Inferior parietal cortex (tissue), 1 donor: ENCODE data around the gene C2.
"Not testable (repeated sequence)": the region's sequence is repeated elsewhere in the genome, so short reads cannot be mapped to it uniquely, and the experiment has no call there.

Source experiments
- DNase-seq: peaks from one replicate; pipeline ENCODE4 v3.0.0-alpha.2; 2016; ENCODE audit errors: extremely low spot score

C2 gene

GRCh38 chr6:31958412-31958740, 30.9 kb downstream of the C2 start:
- no peak for DNase-seq

GRCh38 chr6:31958741-31959739, 31.5 kb downstream of the C2 start, which contains the start of the genes NELFE and SKIC2:
TSS of gene NELFE (minus strand) at chr6:31958971. CDS start at chr6:31958446, 525 bp downstream.
TSS of gene SKIC2 (plus strand) at chr6:31959175. CDS start at chr6:31959193, 18 bp downstream.
- peak; percentile 99 for DNase-seq

- no peak for DNase-seq
These were observed 34.1 kb downstream of the C2 start for GRCh38 chr6:31961616-31962015.

- DNase-seq, result no peak
These were observed 36.4 kb downstream of the C2 start for GRCh38 chr6:31963921-31964320.

GRCh38 chr6:31965700-31966099, 38.2 kb downstream of the C2 start:
- no peak for DNase-seq

GRCh38 chr6:31966506-31966905, 39.0 kb downstream of the C2 start:
- no peak for DNase-seq

GRCh38 chr6:31966997-31967925, 39.7 kb downstream of the C2 start:
- DNase-seq, result no peak

- no peak for DNase-seq
These were observed 40.4 kb downstream of the C2 start for GRCh38 chr6:31967926-31968320.

- DNase-seq, result no peak
These were observed 40.8 kb downstream of the C2 start for GRCh38 chr6:31968326-31968725.

- DNase-seq, result no peak
These were observed 41.5 kb downstream of the C2 start for GRCh38 chr6:31968791-31969711.

- peak; percentile 14 for DNase-seq
These were observed 42.4 kb downstream of the C2 start for GRCh38 chr6:31969712-31970603.

GRCh38 chr6:31970604-31971271, 43.2 kb downstream of the C2 start:
- DNase-seq, result no peak

- no peak for DNase-seq
These were observed 43.9 kb downstream of the C2 start for GRCh38 chr6:31971279-31971992.

GRCh38 chr6:31971993-31972708, 44.6 kb downstream of the C2 start, which contains the start of gene DXO:
TSS of gene DXO (minus strand) at chr6:31972138. CDS start at chr6:31971675, 463 bp downstream.
- DNase-seq, result peak; percentile 97

- no peak for DNase-seq
These were observed 45.3 kb downstream of the C2 start for GRCh38 chr6:31972709-31973350.

GRCh38 chr6:31976065-31976464, 48.5 kb downstream of the C2 start:
- not testable (repeated sequence) for DNase-seq

GRCh38 chr6:31977816-31978431, 50.4 kb downstream of the C2 start:
- DNase-seq, result no peak
